HepG2 (cell line): Measurements from ENCODE around the gene KCTD13. TPM values are rescaled to one million over a fixed set of nuclear protein-coding genes. Genes with fewer than 3 reads are reported as not detected.

Experiments
- CREB1 ChIP-seq, 2 experiments: fragments of 450-650 bp in 1 of 2; IDR thresholded peaks; 2 replicates each; pipeline ENCODE4 v1.6.1; 2016 to 2017; ENCODE audit warnings: control low read depth in 1 of 2, mild to moderate bottlenecking in 1 of 2, missing compliant biosample characterization in 1 of 2, missing genetic modification characterization in 1 of 2
- KDM6A ChIP-seq: IDR thresholded peaks from 2 replicates; pipeline ENCODE4 v1.6.1; 2016; ENCODE audit warnings: low read depth
- SIN3A ChIP-seq: IDR thresholded peaks from 2 replicates; pipeline ENCODE4 v1.6.1; 2011; ENCODE audit warnings: low read depth, mild to moderate bottlenecking, control low read depth, low read length, borderline replicate concordance
- SKI ChIP-seq: fragments of 450-650 bp; IDR thresholded peaks from one replicate; pipeline ENCODE4 v1.6.1; 2018; ENCODE audit warnings: mild to moderate bottlenecking; ENCODE audit not compliant: partially characterized antibody
- SMAD3 ChIP-seq: sonication (generic); formaldehyde crosslinking; IDR thresholded peaks from 2 replicates; pipeline ENCODE4 v1.4.0; 2020; ENCODE audit warnings: missing genetic modification reagents
- ZNF672 ChIP-seq: sonication (generic); formaldehyde crosslinking; IDR thresholded peaks from 2 replicates; pipeline ENCODE4 v1.8.1; 2022; ENCODE audit warnings: missing genetic modification reagents
- ZNF746 ChIP-seq: sonication (generic); formaldehyde crosslinking; IDR thresholded peaks from 2 replicates; pipeline ENCODE4 v1.8.0; 2022; ENCODE audit warnings: mild to moderate bottlenecking, missing genetic modification reagents
- ZNF83 ChIP-seq: sonication (generic); formaldehyde crosslinking; IDR thresholded peaks from 2 replicates; pipeline ENCODE4 v1.4.0; 2020; ENCODE audit warnings: missing genetic modification reagents, mild to moderate bottlenecking, borderline replicate concordance
- ZNF891 ChIP-seq: sonication (generic); formaldehyde crosslinking; IDR thresholded peaks from 2 replicates; pipeline ENCODE4 v1.5.0; 2020; ENCODE audit warnings: mild to moderate bottlenecking, missing genetic modification reagents
- polyA plus RNA-seq, 8 experiments: library from polyadenylated mRNA; depleted of rRNA in 3 of 8; stranded (reverse) in 7 of 8; unstranded in 1 of 8; fragments of >200 nt; fragmentation: Illumina TruSeq in 4 of 8; extraction: Trizol in 4 of 8; gene quantifications; 2 replicates each; pipeline versions ENCODE4 v1.2.1 to v1.2.3, GENCODE V29; 2011 to 2016; ENCODE audit warnings: low read depth in 4 of 8, missing spikeins in 1 of 8, mixed read lengths in 1 of 8; ENCODE audit not compliant: insufficient read depth in 1 of 8
- total RNA-seq, 5 experiments: library from RNA; depleted of rRNA; stranded (reverse); fragments of >200 nt; fragmentation: Illumina TruSeq; extraction: Trizol; gene quantifications; 2 replicates each; pipeline ENCODE4 v1.2.3, GENCODE V29; 2016; ENCODE audit warnings: low read depth in 1 of 5
- TF ChIP-seq, protein P1 (sequence below): sonication (generic); formaldehyde crosslinking; IDR thresholded peaks from 2 replicates; pipeline ENCODE4 v1.5.1; 2020; ENCODE audit warnings: missing genetic modification reagents, mild to moderate bottlenecking, borderline replicate concordance
- TF ChIP-seq, protein P2 (sequence below): sonication (generic); formaldehyde crosslinking; IDR thresholded peaks from 2 replicates; pipeline ENCODE4 v1.5.0; 2020; ENCODE audit warnings: mild to moderate bottlenecking, missing genetic modification reagents, borderline replicate concordance
- TF ChIP-seq, protein P3 (sequence below): sonication (generic); formaldehyde crosslinking; IDR thresholded peaks from 2 replicates; pipeline ENCODE4 v1.4.0; 2020; ENCODE audit warnings: missing genetic modification reagents, mild to moderate bottlenecking, borderline replicate concordance
- TF ChIP-seq, protein P4 (sequence below): sonication (generic); formaldehyde crosslinking; IDR thresholded peaks from 2 replicates; pipeline ENCODE4 v1.4.0; 2020; ENCODE audit warnings: missing genetic modification reagents
- TF ChIP-seq, protein P5 (sequence below): sonication (generic); formaldehyde crosslinking; IDR thresholded peaks from 2 replicates; pipeline ENCODE4 v1.8.1; 2023; ENCODE audit warnings: mild to moderate bottlenecking, missing genetic modification reagents, borderline replicate concordance

Gene KCTD13
- total and polyA plus RNA-seq, 2 of the 13 experiments (the other 11 are each of a cell fraction or from before 2014, with no cell fraction given) = 6.3 to 14.7 TPM

DNA sequence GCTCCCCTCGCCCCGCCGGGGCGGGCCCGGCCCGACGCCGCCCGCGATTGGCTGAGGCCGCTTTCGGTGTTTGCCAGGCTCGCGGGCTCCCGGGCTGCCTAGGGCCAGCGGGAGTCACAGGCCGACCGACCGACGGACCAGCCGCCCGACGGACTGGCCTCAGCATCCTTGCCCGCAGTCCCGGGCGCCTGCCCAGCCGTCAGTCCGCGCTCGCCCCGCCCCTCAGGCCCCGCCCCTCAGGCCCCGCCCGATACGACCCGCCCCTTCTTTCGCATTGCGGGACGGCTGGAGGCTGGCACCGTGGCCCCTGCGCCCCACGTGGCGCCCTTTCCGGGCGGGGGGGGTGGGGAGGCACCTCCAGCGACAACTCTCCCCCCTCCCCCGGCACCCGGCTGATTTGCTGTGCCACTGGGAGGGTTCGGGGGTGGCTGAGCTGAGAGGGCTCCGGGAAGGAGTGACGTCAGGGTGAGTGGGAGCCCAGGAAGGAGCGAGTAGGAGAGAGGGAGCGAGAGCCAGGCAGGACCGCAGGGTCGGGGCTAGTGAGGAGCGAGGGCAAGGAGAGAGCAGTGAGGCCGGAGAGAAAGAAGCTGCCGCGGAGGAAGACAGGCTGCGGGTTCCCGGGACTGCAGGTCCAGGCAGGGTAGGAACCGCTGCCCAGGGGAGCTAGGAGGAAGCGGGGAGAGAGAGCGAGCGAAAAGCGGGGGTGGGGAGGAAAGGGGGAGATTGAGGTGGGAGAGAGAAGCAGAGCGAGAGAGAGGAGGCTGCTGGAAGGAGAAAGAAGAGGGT lies 25.7 kb downstream of the KCTD13 start, which contains the start of gene ASPHD1 (continued):
- TF ChIP-seq, protein P1, sequence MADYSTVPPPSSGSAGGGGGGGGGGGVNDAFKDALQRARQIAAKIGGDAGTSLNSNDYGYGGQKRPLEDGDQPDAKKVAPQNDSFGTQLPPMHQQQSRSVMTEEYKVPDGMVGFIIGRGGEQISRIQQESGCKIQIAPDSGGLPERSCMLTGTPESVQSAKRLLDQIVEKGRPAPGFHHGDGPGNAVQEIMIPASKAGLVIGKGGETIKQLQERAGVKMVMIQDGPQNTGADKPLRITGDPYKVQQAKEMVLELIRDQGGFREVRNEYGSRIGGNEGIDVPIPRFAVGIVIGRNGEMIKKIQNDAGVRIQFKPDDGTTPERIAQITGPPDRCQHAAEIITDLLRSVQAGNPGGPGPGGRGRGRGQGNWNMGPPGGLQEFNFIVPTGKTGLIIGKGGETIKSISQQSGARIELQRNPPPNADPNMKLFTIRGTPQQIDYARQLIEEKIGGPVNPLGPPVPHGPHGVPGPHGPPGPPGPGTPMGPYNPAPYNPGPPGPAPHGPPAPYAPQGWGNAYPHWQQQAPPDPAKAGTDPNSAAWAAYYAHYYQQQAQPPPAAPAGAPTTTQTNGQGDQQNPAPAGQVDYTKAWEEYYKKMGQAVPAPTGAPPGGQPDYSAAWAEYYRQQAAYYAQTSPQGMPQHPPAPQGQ (CRISPR knock-in tag) = no peak
- peak; percentile 75 for TF ChIP-seq ZNF746
- TF ChIP-seq, protein P2, sequence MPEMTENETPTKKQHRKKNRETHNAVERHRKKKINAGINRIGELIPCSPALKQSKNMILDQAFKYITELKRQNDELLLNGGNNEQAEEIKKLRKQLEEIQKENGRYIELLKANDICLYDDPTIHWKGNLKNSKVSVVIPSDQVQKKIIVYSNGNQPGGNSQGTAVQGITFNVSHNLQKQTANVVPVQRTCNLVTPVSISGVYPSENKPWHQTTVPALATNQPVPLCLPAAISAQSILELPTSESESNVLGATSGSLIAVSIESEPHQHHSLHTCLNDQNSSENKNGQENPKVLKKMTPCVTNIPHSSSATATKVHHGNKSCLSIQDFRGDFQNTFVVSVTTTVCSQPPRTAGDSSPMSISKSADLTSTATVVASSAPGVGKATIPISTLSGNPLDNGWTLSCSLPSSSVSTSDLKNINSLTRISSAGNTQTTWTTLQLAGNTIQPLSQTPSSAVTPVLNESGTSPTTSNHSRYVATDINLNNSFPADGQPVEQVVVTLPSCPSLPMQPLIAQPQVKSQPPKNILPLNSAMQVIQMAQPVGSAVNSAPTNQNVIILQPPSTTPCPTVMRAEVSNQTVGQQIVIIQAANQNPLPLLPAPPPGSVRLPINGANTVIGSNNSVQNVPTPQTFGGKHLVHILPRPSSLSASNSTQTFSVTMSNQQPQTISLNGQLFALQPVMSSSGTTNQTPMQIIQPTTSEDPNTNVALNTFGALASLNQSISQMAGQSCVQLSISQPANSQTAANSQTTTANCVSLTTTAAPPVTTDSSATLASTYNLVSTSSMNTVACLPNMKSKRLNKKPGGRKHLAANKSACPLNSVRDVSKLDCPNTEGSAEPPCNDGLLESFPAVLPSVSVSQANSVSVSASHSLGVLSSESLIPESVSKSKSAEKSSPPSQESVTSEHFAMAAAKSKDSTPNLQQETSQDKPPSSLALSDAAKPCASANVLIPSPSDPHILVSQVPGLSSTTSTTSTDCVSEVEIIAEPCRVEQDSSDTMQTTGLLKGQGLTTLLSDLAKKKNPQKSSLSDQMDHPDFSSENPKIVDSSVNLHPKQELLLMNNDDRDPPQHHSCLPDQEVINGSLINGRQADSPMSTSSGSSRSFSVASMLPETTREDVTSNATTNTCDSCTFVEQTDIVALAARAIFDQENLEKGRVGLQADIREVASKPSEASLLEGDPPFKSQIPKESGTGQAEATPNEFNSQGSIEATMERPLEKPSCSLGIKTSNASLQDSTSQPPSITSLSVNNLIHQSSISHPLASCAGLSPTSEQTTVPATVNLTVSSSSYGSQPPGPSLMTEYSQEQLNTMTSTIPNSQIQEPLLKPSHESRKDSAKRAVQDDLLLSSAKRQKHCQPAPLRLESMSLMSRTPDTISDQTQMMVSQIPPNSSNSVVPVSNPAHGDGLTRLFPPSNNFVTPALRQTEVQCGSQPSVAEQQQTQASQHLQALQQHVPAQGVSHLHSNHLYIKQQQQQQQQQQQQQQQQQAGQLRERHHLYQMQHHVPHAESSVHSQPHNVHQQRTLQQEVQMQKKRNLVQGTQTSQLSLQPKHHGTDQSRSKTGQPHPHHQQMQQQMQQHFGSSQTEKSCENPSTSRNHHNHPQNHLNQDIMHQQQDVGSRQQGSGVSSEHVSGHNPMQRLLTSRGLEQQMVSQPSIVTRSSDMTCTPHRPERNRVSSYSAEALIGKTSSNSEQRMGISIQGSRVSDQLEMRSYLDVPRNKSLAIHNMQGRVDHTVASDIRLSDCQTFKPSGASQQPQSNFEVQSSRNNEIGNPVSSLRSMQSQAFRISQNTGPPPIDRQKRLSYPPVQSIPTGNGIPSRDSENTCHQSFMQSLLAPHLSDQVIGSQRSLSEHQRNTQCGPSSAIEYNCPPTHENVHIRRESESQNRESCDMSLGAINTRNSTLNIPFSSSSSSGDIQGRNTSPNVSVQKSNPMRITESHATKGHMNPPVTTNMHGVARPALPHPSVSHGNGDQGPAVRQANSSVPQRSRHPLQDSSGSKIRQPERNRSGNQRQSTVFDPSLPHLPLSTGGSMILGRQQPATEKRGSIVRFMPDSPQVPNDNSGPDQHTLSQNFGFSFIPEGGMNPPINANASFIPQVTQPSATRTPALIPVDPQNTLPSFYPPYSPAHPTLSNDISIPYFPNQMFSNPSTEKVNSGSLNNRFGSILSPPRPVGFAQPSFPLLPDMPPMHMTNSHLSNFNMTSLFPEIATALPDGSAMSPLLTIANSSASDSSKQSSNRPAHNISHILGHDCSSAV (CRISPR knock-in tag) = no peak
- TF ChIP-seq, protein P3, sequence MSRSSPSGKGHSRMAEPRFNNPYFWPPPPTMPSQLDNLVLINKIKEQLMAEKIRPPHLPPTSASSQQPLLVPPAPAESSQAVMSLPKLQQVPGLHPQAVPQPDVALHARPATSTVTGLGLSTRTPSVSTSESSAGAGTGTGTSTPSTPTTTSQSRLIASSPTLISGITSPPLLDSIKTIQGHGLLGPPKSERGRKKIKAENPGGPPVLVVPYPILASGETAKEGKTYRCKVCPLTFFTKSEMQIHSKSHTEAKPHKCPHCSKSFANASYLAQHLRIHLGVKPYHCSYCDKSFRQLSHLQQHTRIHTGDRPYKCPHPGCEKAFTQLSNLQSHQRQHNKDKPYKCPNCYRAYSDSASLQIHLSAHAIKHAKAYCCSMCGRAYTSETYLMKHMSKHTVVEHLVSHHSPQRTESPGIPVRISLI (CRISPR knock-in tag) = no peak; the same call in 1 of the 2 replicates
- TF ChIP-seq, protein P4, sequence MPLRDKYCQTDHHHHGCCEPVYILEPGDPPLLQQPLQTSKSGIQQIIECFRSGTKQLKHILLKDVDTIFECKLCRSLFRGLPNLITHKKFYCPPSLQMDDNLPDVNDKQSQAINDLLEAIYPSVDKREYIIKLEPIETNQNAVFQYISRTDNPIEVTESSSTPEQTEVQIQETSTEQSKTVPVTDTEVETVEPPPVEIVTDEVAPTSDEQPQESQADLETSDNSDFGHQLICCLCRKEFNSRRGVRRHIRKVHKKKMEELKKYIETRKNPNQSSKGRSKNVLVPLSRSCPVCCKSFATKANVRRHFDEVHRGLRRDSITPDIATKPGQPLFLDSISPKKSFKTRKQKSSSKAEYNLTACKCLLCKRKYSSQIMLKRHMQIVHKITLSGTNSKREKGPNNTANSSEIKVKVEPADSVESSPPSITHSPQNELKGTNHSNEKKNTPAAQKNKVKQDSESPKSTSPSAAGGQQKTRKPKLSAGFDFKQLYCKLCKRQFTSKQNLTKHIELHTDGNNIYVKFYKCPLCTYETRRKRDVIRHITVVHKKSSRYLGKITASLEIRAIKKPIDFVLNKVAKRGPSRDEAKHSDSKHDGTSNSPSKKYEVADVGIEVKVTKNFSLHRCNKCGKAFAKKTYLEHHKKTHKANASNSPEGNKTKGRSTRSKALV (CRISPR knock-in tag) = 0 out of 2 replicates have a peak, but pooled peaks have one; percentile 85
- no peak for TF ChIP-seq SKI
- no peak; the same call in 1 of the 2 replicates for TF ChIP-seq SMAD3 (CRISPR knock-in tag)
- TF ChIP-seq, protein P5, sequence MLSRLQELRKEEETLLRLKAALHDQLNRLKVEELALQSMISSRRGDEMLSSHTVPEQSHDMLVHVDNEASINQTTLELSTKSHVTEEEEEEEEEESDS (CRISPR knock-in tag) = no peak
- no peak; the same call in 1 of the 2 replicates for TF ChIP-seq ZNF672 (CRISPR knock-in tag)
- TF ChIP-seq ZNF83 = 0 out of 2 replicates have a peak, but pooled peaks have one; percentile 22
- peak; percentile 93 for TF ChIP-seq CREB1 (IDR thresholded peaks at IDR 0.05)
- peak; percentile 82 for TF ChIP-seq CREB1 (CRISPR knock-in tag; IDR thresholded peaks at IDR 0.05)
- TF ChIP-seq SIN3A = no peak
- 0 out of 2 replicates have a peak, but pooled peaks have one; percentile 24 for TF ChIP-seq KDM6A (CRISPR knock-in tag)
- no peak for TF ChIP-seq ZNF891 (CRISPR knock-in tag)
